Fibroblast of lung (primary cell): ENCODE measurements around the gene WDR90. TPM values are rescaled to one million over a fixed set of nuclear protein-coding genes. Genes with fewer than 3 reads are reported as not detected.

Source experiments
- DNase-seq, 2 donors: peaks; one replicate each; pipeline versions ENCODE4 v3.0.0 to v3.0.0-alpha.2; 2010; ENCODE audit warnings: low read depth in 2 of 2
- H2AFZ ChIP-seq: 2 replicates; pipeline ENCODE4 v1.5.1; 2012; ENCODE audit warnings: low read length, control low read depth, inconsistent platforms
- H3K27ac ChIP-seq: 2 replicates; pipeline ENCODE4 v1.5.1; 2011; ENCODE audit warnings: low read length, control low read depth; ENCODE audit not compliant: insufficient read depth
- H3K27me3 ChIP-seq: 2 replicates; pipeline ENCODE4 v1.5.1; 2011; ENCODE audit warnings: mild to moderate bottlenecking, low read length; ENCODE audit not compliant: control insufficient read depth, insufficient read depth
- H3K36me3 ChIP-seq: 2 replicates; pipeline ENCODE4 v1.5.1; 2011; ENCODE audit warnings: low read length; ENCODE audit not compliant: control insufficient read depth, insufficient read depth
- H3K4me1 ChIP-seq: 2 replicates; pipeline ENCODE4 v1.5.1; 2011; ENCODE audit warnings: low read length; ENCODE audit not compliant: control insufficient read depth, insufficient read depth; ENCODE audit errors: extremely low read depth
- H3K4me2 ChIP-seq: 2 replicates; pipeline ENCODE4 v1.5.1; 2011; ENCODE audit warnings: low read length, control low read depth; ENCODE audit not compliant: insufficient read depth; ENCODE audit errors: extremely low read depth
- H3K4me3 ChIP-seq, 4 experiments: fragments of 200-600 bp in 1 of 4; sonication (generic) in 1 of 4; replicated peaks in 1 of 4; 2 replicates each; pipeline ENCODE4 v1.5.1; 2011 to 2016; ENCODE audit warnings: low read length in 4 of 4, low read depth in 3 of 4, mild to moderate bottlenecking in 3 of 4, control low read depth in 2 of 4, inconsistent platforms in 1 of 4, mixed read lengths in 1 of 4; ENCODE audit not compliant: insufficient read depth in 1 of 4; ENCODE audit errors: control extremely low read depth in 1 of 4
- H3K79me2 ChIP-seq: 2 replicates; pipeline ENCODE4 v1.5.1; 2012; ENCODE audit warnings: mild to moderate bottlenecking, low read length, inconsistent platforms; ENCODE audit not compliant: control insufficient read depth, insufficient read depth
- H3K9ac ChIP-seq: 2 replicates; pipeline ENCODE4 v1.5.1; 2011; ENCODE audit warnings: mild to moderate bottlenecking, low read length, control low read depth; ENCODE audit not compliant: insufficient read depth
- H3K9me3 ChIP-seq: 2 replicates; pipeline ENCODE4 v1.5.1; 2012; ENCODE audit warnings: low read depth, low read length; ENCODE audit not compliant: control insufficient read depth, insufficient read depth
- H4K20me1 ChIP-seq: 2 replicates; pipeline ENCODE4 v1.5.1; 2011; ENCODE audit warnings: low read length; ENCODE audit not compliant: control insufficient read depth, insufficient read depth; ENCODE audit errors: extremely low read depth
- EZH2 ChIP-seq: IDR thresholded peaks from 2 replicates; pipeline ENCODE4 v1.5.1; 2012; ENCODE audit warnings: low read length, control low read depth, mild to moderate bottlenecking; ENCODE audit errors: missing control alignments
- polyA plus RNA-seq, 2 donors: library from polyadenylated mRNA; depleted of rRNA in 1 of 2; stranded (reverse) in 1 of 2; unstranded in 1 of 2; fragments of >200 nt; gene quantifications; 2 replicates each; pipeline ENCODE4 v1.2.1, GENCODE V29; 2011 to 2012; ENCODE audit warnings: missing spikeins in 1 of 2
- total RNA-seq: library from RNA; depleted of rRNA; stranded (reverse); fragments of >200 nt; gene quantifications from 2 replicates; pipeline ENCODE4 v1.2.1, GENCODE V29; 2014
- TF ChIP-seq, protein P1 (sequence below), 2 donors: IDR thresholded peaks in 1 of 2; conservative IDR thresholded peaks in 1 of 2; 1 replicate in 1 of 2; 2 replicates in 1 of 2; pipeline ENCODE4 v1.5.1; 2011 to 2012; ENCODE audit warnings: low read length in 2 of 2, control low read depth in 1 of 2, inconsistent platforms in 1 of 2, low read depth in 1 of 2, mild to moderate bottlenecking in 1 of 2

The WDR90 gene
- total and polyA plus RNA-seq, 2 donors (not counting 1 experiment from before 2014, with no cell fraction given): 2.9 to 4.8 TPM

DNA sequence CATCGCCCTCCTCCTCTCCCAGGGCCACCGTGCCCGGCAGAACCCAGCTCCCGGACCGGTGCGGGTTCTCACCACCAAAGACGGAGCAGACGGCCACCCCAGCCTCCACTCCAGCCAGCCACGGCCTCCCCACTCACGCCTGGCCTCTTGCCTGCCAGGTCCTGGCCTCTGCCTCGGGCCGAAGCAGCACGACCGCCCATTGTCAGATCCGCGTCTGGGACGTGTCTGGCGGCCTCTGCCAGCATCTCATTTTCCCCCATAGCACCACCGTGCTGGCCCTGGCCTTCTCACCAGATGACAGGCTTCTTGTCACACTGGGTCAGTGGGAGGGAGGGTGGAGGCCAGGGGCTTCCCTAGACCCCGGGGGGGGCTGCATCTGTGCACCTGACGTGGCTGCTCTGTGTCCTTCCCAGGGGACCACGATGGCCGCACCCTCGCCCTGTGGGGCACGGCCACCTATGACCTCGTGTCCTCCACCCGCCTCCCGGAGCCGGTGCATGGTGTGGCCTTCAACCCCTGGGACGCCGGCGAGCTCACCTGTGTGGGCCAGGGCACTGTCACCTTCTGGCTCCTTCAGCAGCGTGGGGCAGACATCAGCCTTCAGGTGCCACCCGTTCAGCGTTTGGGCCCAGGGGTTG is 12.1 kb downstream of the WDR90 start:
- H2AFZ ChIP-seq: no peak overlapping the region

DNA sequence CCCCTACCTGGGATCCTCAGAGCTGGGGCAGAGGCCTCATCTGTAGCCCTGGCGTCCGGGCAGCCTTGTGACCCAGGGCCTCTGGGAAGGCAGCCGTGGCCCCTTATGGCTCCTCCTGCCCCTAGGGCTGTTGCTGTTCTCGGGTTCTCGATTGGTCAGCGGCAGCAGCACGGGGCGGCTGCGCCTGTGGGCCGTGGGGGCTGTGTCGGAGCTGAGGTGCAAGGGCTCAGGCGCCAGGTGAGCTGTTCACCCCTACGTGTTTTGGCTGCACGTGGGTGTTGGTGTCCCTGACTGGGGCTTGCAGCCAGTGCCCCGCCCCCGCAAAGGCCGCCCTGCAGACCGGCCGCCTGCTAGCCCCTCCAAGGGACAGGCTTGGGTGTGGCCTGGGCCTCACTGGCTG is 12.9 kb downstream of the WDR90 start:
- no peak overlapping the region for H3K9ac ChIP-seq
- no peak for DNase-seq
- no peak overlapping the region for H2AFZ ChIP-seq
- peaks cover 9% of the 10 kb centered on the region for H3K36me3 ChIP-seq
- H3K4me1 ChIP-seq: no peaks in the 10 kb centered on the region
- H3K4me3 ChIP-seq: no peak overlapping the region
- H3K4me2 ChIP-seq: no peak overlapping the region
- H4K20me1 ChIP-seq: no peaks in the 10 kb centered on the region
- H3K9me3 ChIP-seq: no peaks in the 10 kb centered on the region
- no peak for TF ChIP-seq EZH2
- TF ChIP-seq, protein P1, sequence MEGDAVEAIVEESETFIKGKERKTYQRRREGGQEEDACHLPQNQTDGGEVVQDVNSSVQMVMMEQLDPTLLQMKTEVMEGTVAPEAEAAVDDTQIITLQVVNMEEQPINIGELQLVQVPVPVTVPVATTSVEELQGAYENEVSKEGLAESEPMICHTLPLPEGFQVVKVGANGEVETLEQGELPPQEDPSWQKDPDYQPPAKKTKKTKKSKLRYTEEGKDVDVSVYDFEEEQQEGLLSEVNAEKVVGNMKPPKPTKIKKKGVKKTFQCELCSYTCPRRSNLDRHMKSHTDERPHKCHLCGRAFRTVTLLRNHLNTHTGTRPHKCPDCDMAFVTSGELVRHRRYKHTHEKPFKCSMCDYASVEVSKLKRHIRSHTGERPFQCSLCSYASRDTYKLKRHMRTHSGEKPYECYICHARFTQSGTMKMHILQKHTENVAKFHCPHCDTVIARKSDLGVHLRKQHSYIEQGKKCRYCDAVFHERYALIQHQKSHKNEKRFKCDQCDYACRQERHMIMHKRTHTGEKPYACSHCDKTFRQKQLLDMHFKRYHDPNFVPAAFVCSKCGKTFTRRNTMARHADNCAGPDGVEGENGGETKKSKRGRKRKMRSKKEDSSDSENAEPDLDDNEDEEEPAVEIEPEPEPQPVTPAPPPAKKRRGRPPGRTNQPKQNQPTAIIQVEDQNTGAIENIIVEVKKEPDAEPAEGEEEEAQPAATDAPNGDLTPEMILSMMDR (conservative IDR thresholded peaks at IDR 0.05 in 1 of 2, IDR thresholded peaks at IDR 0.05 in 1 of 2; ENCODE audit: low read depth in 1 of 2, low read length in 2 of 2): no peak
- H3K79me2 ChIP-seq: no peaks in the 10 kb centered on the region
- no peaks in the 10 kb centered on the region for H3K27me3 ChIP-seq
- no peak overlapping the region for H3K27ac ChIP-seq

More for the DNA sequence above, 12.1 kb downstream of the WDR90 start:
- no peaks in the 10 kb centered on the region for H3K4me1 ChIP-seq
- H3K4me2 ChIP-seq: no peak overlapping the region
- no peaks in the 10 kb centered on the region for H4K20me1 ChIP-seq
- no peak for TF ChIP-seq EZH2
- TF ChIP-seq, protein P1 (conservative IDR thresholded peaks at IDR 0.05 in 1 of 2, IDR thresholded peaks at IDR 0.05 in 1 of 2; ENCODE audit: low read depth in 1 of 2, low read length in 2 of 2): no peak
- no peaks in the 10 kb centered on the region for H3K9me3 ChIP-seq
- H3K4me3 ChIP-seq: no peak overlapping the region
- no peak for DNase-seq
- H3K36me3 ChIP-seq: peaks cover 10% of the 10 kb centered on the region
- H3K79me2 ChIP-seq: no peaks in the 10 kb centered on the region
- H3K27me3 ChIP-seq: no peaks in the 10 kb centered on the region
- H3K9ac ChIP-seq: peak overlapping the region; percentile 7
- H3K27ac ChIP-seq: no peak overlapping the region

DNA sequence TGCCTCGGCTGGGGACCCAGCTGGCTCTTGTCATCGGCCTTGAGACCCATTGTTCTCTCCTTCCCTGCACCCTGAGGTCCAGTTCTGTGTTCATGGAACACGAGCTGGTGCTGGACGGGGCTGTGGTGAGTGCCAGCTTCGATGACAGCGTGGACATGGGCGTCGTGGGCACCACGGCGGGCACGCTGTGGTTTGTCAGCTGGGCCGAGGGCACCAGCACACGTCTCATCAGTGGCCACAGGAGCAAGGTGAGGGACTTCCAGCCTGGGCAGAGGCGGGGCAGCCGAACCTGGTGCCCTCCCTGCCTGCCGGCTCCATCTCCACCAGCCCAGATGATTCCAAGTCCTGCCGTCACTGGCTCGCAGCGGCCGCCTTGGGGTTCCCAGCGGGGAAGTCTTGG is 13.4 kb downstream of the WDR90 start:
- peaks cover 7% of the 10 kb centered on the region for H3K36me3 ChIP-seq
- H3K4me3 ChIP-seq: no peak overlapping the region
- H3K4me1 ChIP-seq: no peaks in the 10 kb centered on the region
- H3K9me3 ChIP-seq: no peaks in the 10 kb centered on the region
- H3K79me2 ChIP-seq: no peaks in the 10 kb centered on the region
- H3K27ac ChIP-seq: no peak overlapping the region
- TF ChIP-seq, protein P1 (conservative IDR thresholded peaks at IDR 0.05 in 1 of 2, IDR thresholded peaks at IDR 0.05 in 1 of 2; ENCODE audit: low read depth in 1 of 2, low read length in 2 of 2): no peak
- no peak for TF ChIP-seq EZH2
- H3K27me3 ChIP-seq: no peaks in the 10 kb centered on the region
- no peak for DNase-seq
- H2AFZ ChIP-seq: no peak overlapping the region
- no peak overlapping the region for H3K4me2 ChIP-seq
- no peaks in the 10 kb centered on the region for H4K20me1 ChIP-seq
- no peak overlapping the region for H3K9ac ChIP-seq
